Measurements from ENCODE around the gene EMC10. TPM values are rescaled to one million over a fixed set of nuclear protein-coding genes. Genes with fewer than 3 reads are reported as not detected.

The EMC10 gene
- total and polyA plus RNA-seq, 2 of the 4 experiments (the other 2 are of a cell fraction) = 11.3 to 90.9 TPM

- 91% methylated on average over 4 of the region's 13 CpGs; no CpG with 5 or more reads in 1 of the 2 experiments for WGBS, 2 experiments (ENCODE audit: extremely low coverage in 2 of 2, insufficient read length in 1 of 2)
- in situ Hi-C loops (cut with MboI; ENCODE audit: low sequenced_read_pairs) (loop anchor here (5.0 kb wide), 1 partner anchor 98 kb away; the partner anchor contains the start of gene NAPSA), intact Hi-C loops (cut with micrococcal nuclease) (no loop called here), dilution Hi-C loops (cut with HindIII; ENCODE audit: low sequenced_read_pairs, unreplicated experiment) (no loop called here)
- H2AFZ ChIP-seq (replicated peaks; ENCODE audit: low read length, poor library complexity) = no peak overlapping the region
- H3K4me1 ChIP-seq (ENCODE audit: control insufficient read depth, insufficient read depth, low read length) = no peaks in the 10 kb centered on the region
- H3K27me3 ChIP-seq (ENCODE audit: control insufficient read depth, insufficient read depth, low read length) = peaks cover 2% of the 10 kb centered on the region; the same call in 1 of the 2 replicates
- no peak overlapping the region for H3K4me3 ChIP-seq (ENCODE audit: insufficient read depth, low read depth, low read length)
- no peak overlapping the region for H4K91ac ChIP-seq (ENCODE audit: insufficient read depth, low read depth, low read length)
- no peak overlapping the region for H4K5ac ChIP-seq (ENCODE audit: low read depth, low read length)
- H2AK5ac ChIP-seq (ENCODE audit: low read depth, low read length) = no peak overlapping the region
- H3K9me1 ChIP-seq (ENCODE audit: insufficient read depth, low read length) = no peaks in the 10 kb centered on the region
- H4K20me1 ChIP-seq (ENCODE audit: insufficient read depth, low read length) = no peaks in the 10 kb centered on the region
- H2BK20ac ChIP-seq (ENCODE audit: low read depth, low read length) = no peak overlapping the region
- no peaks in the 10 kb centered on the region for H3K79me1 ChIP-seq (ENCODE audit: low read depth in 1 of 2, low read length in 2 of 2)
- H3K18ac ChIP-seq (ENCODE audit: low read depth, low read length) = no peak overlapping the region
- no peak overlapping the region for H2AK9ac ChIP-seq (replicated peaks; ENCODE audit: low read depth, low read length, poor library complexity)
- no peaks in the 10 kb centered on the region for H3K9me3 ChIP-seq (ENCODE audit: control insufficient read depth, insufficient read depth, low read length)
- DNase-seq (no peak), ATAC-seq (ENCODE audit: low read depth) (no peak)
- H2BK120ac ChIP-seq (ENCODE audit: low read depth, low read length) = no peak overlapping the region
- no peak overlapping the region for H4K8ac ChIP-seq (ENCODE audit: low read depth in 2 of 2, low read length in 2 of 2)
- no peak overlapping the region for H3K9ac ChIP-seq (ENCODE audit: low read depth, low read length)
- H2BK15ac ChIP-seq (ENCODE audit: low read depth, low read length) = no peak overlapping the region
- H3K4ac ChIP-seq (ENCODE audit: low read depth, low read length) = no peak overlapping the region
- H3K56ac ChIP-seq (ENCODE audit: extremely low read depth, insufficient read depth, low read length) = no peak overlapping the region
- TF ChIP-seq SMC3 (IDR thresholded peaks at IDR 0.05; ENCODE audit: low read depth, low read length) = no peak
- TF ChIP-seq BHLHE40 (IDR thresholded peaks at IDR 0.05; ENCODE audit: low read depth, low read length) = no peak
- no peak for TF ChIP-seq CHD1 (IDR thresholded peaks at IDR 0.05; ENCODE audit: low read depth, low read length)
- no peak for TF ChIP-seq RCOR1 (IDR thresholded peaks at IDR 0.05; ENCODE audit: insufficient replicate concordance, low read length)
- TF ChIP-seq RFX5 (IDR thresholded peaks at IDR 0.05; ENCODE audit: low read depth, low read length) = no peak
- TF ChIP-seq ELK1 (IDR thresholded peaks at IDR 0.05; ENCODE audit: borderline replicate concordance, low read depth, low read length) = no peak
- TF ChIP-seq RAD21 (IDR thresholded peaks at IDR 0.05; ENCODE audit: low read length) = no peak
- no peak for TF ChIP-seq MAFK (IDR thresholded peaks at IDR 0.05; ENCODE audit: low read depth, low read length)
- H2BK5ac ChIP-seq (ENCODE audit: low read depth, low read length, poor library complexity, severe bottlenecking) = no peak overlapping the region
- H3K23ac ChIP-seq (ENCODE audit: low read depth, low read length) = no peak overlapping the region
- POLR2A ChIA-PET (ENCODE audit: unreplicated experiment) = no interaction called here
- CTCF ChIA-PET = interaction anchor here (0.6 kb wide), 1 partner anchor 99 kb away, joined by 7 read pairs; no protein-coding TSS in a partner anchor
- H3K4me2 ChIP-seq (ENCODE audit: low read depth, low read length) = no peak overlapping the region
- no peaks in the 10 kb centered on the region for H3K36me3 ChIP-seq (ENCODE audit: control insufficient read depth, insufficient read depth, low read length)
- H3K27ac ChIP-seq (ENCODE audit: insufficient read depth, low read length) = no peak overlapping the region
- no peak overlapping the region for H3K14ac ChIP-seq (replicated peaks; ENCODE audit: low read depth, low read length)
- no TSS peak for BruUV-seq (replicated peaks)
Measured at GRCh38 chr19:50465000-50465399, 11.3 kb upstream of the EMC10 start.

Measured in IMR-90 (cell line).